ENCODE results near the gene CCDC171.
"Not testable (repeated sequence)": the region's sequence is repeated elsewhere in the genome, so short reads cannot be mapped to it uniquely, and the experiment has no call there.

Gene CCDC171

DNA sequence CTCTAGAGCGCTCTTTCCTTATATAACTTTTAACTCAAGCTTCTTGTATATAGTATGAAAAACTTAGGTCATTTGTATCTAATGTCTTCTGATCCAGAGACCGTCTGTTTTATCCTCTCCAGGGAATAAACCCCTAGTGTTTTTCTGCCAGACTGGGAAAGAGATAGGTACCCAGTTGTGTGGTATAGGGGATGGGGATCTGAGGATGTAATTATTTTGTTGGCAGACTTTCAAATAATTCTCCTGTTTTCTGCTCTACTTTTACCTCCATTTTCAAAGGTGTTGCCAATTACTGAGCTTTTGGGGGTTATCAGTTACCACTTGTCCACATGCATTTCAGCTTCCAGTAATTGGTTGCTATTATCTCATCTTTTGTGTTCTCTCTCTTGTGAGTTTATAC, 17.9 kb downstream of the CCDC171 start:
- DNase-seq (ENCODE audit: low spot score): no peak

- DNase-seq (ENCODE audit: low spot score): no peak
Observed at GRCh38 chr9:15572200-15572770, 19.4 kb downstream of the CCDC171 start.

DNA sequence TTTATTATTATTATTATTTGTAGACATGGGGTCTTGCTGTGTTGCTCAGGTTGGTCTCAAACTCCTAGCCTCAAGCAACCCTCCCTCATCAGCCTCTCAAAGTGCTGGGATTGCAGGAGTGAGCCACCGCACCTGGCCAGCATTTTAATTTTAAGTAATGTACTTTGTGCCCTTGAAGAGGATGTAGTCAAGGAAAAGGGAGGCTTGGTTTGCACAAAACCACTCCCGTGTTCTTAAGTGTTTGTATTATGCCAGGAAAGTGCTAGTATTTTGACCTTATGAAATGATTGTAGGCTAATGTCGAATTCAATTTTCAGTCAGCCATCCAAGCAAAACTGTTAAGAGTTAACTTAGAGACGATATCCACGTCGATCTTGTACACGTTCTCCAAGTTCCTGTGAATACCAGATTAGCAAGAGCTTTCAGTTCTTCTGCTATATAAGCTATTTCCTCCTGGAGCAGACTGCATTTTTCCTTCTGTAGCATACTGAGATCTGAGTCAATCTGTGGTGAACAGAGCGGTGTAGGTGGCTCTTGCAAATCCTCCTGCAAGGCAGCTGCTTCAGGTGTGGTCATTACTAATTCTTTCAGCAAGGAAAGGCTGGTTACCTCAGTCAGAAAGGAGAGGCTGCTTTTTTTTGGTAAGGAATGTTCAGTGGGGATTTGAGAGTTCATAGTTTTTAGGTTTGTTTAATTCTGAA, 23.7 kb downstream of the CCDC171 start:
- no peak for DNase-seq (ENCODE audit: low spot score)

DNA sequence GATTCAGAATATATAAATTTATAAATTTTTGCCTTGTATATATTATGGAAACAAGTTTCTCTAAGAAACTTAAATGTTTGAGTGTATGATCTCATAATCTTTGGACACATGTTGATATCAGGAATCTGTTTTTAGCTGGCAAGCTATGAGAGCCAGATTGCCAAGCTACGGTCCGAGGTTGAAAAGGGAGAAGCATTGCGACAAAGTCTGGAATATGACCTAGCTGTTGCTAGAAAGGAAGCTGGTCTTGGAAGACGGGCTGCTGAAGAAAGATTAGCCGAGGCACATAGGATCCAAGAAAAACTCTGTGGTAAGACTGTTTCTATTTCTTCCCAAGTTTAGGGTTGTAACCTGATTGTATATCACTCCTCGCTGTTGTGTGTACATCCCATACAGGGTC, 25.9 kb downstream of the CCDC171 start:
- DNase-seq (ENCODE audit: low spot score): no peak

DNA sequence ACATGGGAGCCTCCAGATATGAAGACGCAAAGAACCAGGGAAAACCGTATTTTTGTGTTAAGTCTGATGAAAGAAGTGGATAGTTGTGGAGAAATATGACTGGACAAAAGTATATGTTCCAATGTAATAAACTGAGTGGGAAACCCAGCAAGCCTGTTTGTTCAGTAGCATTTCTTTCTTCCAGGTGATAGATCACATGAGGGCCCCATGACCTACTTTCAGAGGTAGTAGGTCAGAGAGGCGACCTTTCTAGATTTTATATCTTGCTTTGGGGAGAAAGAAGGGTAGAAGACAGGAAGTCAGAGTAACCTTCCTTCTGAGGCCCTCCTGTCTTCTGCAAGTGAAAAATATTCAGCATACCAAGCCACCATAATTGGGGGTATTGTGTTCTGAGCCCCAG, 31.5 kb downstream of the CCDC171 start:
- DNase-seq (ENCODE audit: low spot score): no peak

DNA sequence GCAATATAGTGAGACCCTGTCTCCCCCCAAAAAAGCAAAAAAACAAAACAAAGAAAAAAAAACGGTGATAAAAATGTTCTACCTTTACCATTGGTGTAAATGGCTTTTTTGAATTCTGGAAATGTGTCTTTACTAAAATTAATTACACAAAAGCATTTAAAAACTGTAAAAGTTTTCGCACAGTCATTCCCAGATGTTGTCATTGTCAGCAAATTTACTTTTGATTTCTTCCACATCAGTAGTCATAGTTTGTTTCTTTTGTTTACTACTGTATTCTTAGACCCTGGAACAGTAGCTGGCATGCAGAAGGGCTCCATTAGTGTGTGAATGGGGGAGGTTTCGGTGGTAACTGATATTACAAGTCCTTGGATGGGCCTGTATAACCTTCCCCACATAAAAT, 39.5 kb downstream of the CCDC171 start:
- no peak for DNase-seq (ENCODE audit: low spot score)

DNA sequence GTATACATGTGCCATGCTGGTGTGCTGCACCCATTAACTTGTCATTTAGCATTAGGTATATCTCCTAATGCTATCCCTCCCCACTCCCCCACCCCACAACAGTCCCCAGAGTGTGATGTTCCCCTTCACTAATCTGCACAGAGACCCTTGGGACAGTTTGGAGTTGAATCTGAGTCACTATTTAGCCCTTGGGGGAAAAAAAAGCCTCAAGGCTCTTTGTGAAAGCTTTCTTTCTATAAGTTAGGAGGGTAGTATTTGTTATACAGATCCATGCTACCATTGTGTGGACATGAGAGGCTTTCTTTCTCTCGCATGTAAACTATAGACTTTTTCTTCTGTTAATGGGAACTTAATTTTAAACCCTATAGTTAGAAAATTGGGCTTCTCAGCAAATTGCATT, 40.1 kb downstream of the CCDC171 start:
- DNase-seq (ENCODE audit: low spot score): not testable (repeated sequence)

- DNase-seq (ENCODE audit: low spot score): not testable (repeated sequence)
Observed at GRCh38 chr9:15600666-15601330, 48.0 kb downstream of the CCDC171 start.

- DNase-seq (ENCODE audit: low spot score): no peak
Observed at GRCh38 chr9:15606643-15607472, 54.0 kb downstream of the CCDC171 start.

GRCh38 chr9:15612962-15613361, 60.1 kb downstream of the CCDC171 start:
- no peak for DNase-seq (ENCODE audit: low spot score)

DNA sequence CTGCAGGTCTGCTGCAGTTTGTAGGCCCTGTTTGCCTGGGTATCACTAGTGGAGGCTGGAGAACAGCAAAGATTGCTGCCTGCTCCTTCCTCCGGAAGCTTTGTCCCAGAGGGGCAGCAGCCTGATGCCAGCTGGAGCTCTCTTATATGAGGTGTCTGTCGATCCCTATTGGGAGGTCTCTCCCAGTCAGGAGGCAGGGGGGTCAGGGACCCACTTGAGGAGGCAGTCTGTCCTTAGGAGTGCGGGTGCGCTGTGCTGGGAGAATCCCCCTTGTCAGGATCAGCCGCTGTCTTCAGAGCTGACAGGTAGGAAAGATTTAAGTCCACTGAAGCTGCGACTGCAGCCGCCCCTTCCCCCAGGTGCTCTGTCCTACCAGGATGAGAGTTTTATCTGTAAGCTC, 64.9 kb downstream of the CCDC171 start:
- no peak for DNase-seq (ENCODE audit: low spot score)

DNA sequence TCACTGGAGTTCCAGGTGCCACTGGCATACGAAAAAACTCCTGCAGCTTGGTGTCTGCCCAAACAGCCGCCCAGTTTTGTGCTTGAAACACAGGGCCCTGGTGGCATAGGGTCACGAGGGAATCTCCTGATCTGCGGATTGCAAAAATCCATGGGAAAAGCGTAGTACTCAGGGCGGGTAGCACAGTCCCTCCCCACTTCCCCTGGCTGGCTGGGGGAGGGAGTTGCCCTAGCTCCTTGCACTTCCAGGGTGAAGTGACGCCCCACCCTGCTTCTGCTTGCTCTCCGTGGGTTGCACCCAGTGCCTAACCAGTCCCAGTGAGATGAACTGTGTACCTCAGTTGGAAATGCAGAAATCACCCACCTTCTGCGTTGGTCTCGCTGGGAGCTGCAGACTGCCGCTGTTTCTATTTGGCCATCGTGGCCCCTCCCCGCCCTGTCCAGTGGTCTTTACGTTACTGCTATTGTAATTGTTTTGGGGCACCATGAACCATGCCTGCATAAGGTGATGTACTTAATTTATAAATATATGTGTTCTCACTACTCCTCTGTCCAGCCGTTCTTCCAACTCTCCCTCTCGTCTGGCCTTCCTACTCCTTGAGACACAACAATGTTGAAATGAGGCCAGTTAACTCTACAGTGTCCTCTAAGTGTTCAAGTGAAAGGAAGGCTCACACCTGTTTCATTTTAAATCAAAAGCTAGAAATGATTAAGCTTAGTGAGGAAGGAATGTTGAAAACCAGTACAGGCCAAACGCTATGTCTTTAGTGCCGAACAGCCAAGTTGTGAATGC, 65.9 kb downstream of the CCDC171 start:
- DNase-seq (ENCODE audit: low spot score): no peak

DNA sequence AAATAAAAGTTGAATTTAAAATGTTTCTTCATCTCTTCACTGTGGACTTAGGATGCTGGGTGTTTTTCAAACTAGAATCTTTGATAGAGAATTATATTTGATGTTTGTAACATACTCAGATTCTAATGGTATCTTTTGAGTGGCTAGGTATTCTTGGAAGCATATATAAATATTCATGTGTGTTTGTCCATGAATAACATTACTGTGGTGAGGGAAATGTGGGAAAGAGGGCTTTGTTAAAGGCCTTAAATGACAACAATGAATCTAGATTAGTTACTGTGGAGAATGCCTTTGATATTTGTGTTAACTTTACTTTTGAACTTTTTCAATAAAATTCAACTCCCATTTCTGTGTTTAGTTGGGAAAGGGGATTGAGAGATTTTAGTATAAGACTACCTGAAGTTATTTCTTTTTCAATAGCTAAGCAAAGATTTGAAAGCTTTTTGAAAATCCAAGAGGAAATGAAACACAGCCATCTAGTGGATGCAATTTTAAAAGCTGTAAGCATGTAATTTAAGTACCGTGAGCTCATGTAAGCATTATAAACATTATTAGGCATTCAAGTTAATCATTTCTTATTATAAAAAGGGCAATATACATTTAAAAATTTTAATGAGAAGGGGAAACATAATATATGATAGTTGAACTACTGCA, 69.6 kb downstream of the CCDC171 start:
- no peak for DNase-seq (ENCODE audit: low spot score)

- DNase-seq (ENCODE audit: low spot score): no peak
Observed at GRCh38 chr9:15635752-15636151, 82.9 kb downstream of the CCDC171 start.

- DNase-seq (ENCODE audit: low spot score): no peak
Observed at GRCh38 chr9:15640121-15640520, 87.3 kb downstream of the CCDC171 start.

- DNase-seq (ENCODE audit: low spot score): no peak
Observed at GRCh38 chr9:15641291-15641690, 88.4 kb downstream of the CCDC171 start.

- no peak for DNase-seq (ENCODE audit: low spot score)
Observed at GRCh38 chr9:15642369-15642962, 89.6 kb downstream of the CCDC171 start.

DNA sequence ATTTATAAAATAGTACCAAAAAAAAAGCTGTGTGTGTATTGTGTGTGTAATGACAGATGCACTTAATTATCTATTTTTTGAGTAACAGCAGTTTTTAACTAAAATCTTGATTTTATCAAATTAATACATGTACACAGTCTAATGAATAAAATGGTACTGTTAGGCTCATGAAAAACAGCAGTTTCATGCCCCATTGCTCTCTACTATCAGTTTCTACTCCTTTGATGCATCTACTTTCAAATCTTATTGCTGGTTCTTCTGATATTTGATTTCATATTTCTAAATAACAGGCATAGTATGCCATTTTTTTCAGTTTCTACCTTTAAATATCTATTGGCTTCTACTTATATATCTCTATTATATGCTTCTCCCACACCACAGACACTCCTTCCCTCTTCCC, 117.4 kb downstream of the CCDC171 start:
- no peak for DNase-seq (ENCODE audit: low spot score)

DNA sequence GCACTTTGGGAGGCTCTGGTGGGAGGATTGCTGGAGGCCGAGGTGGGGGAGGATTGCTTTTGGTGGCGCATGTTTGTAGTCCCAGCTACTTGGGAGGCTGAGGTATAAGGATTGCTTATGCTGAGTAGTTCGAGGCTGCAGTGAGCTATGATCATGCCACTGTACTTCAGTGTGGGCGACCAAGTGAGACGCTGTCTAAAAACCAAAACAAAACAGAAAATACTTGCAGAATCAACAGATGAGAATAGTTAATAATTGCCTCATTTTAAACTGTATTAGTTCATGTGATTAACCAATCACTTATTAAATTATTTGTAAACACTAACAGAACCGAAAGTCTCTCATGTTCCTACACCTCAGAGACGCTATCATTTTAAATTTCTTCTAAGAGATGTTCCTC, 118.1 kb downstream of the CCDC171 start:
- no peak for DNase-seq (ENCODE audit: low spot score)

DNA sequence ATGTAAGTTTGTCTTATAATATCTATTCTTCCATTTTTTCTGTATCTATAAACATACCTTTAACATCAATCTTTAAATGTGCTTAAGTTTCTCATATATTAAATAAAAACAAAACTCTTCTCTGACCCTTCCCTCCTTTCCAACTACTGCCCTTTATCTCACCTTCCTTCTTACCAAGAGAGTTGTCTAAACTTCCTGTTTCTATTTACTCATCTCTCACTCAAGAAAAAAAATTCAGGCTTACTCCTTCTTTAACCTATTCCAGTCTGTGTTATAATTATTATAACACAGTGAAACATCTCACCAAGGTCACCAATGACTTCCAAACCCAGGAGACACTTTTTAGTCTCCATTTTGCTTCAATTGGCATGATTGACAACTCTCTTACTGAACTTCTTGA, 140.9 kb downstream of the CCDC171 start:
- DNase-seq (ENCODE audit: low spot score): no peak

DNA sequence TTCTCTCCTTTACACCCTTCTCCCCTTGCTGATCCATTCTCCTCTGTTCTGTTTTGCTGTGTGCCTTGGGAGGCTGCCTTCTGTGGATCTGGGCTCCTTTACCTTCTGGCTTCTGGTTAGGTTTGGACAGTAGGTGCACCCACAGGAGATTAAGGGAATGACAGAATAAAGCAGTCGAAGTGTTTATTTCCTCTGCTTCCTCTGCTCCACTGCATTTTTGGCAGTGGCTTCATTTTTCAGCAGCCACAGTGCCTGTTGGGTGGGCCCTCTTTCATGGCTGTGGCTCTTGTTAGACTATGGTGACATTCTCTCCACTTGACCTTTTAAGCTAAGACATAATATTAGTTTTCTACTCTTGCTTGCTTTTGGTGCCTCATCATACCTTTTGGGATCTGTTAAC, 144.1 kb downstream of the CCDC171 start:
- no peak for DNase-seq (ENCODE audit: low spot score)
